Measurements from ENCODE around the gene ASTN2. TPM values are rescaled to one million over a fixed set of nuclear protein-coding genes. Genes with fewer than 3 reads are reported as not detected.

ASTN2 gene
- total and polyA plus RNA-seq, 2 experiments from 2014 or later: 7.0 to 24.6 TPM

DNA sequence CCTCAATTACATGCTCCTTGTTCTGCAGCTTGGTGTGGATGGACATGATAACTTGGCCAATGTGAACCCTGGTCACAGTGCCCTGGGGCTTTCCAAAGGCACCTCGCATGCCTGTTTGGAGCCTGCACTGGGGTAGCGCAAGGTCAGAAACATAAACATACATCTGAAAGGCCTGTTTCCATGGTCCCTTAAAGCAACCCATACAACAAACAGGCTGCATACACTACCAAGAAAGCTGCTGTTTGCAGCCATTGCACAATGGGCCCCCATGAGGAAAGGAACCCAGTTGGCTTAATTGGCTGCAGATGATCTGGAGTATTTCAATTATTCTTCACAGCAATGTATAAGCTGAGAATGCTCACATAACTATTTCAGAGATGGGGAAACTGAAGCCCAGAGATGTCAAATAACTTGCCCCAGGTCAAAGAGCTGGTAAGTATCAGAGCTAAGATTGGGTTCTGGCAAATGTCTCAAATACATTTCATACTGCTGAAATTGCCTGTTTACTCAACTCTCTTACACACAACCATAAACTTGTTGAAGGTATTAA lies 233.9 kb downstream of the ASTN2 start:
- H3K9me3 Mint-ChIP-seq: peaks cover 14% of the 10 kb centered on the region
- DNase-seq (ENCODE audit: low spot score): no peak
- Histone ChIP-seq H2AFZ (no peak overlapping the region), H3F3A (replicated peaks; ENCODE audit: low read depth) (no peaks in the 10 kb centered on the region), H3K36me3 (ENCODE audit: insufficient read depth) (0 out of 2 replicates have a peak, but pooled peaks cover 4% of the 10 kb centered on the region), H3K4me3 (no peak overlapping the region), H3K27ac (ENCODE audit: low read depth) (no peak overlapping the region), H3K9me2 (ENCODE audit: insufficient read depth) (no peaks in the 10 kb centered on the region), H3K4me2 (no peak overlapping the region), H4K20me1 (replicated peaks; ENCODE audit: insufficient read depth) (no peaks in the 10 kb centered on the region; the same call in 1 of the 2 replicates), H3K27me3 (ENCODE audit: insufficient read depth) (no peaks in the 10 kb centered on the region), H3K4me1 (ENCODE audit: insufficient read depth) (no peaks in the 10 kb centered on the region), H3K79me2 (replicated peaks; ENCODE audit: insufficient read depth) (no peaks in the 10 kb centered on the region)
- no peak for ATAC-seq
- H3K4me1 Mint-ChIP-seq: peaks cover 3% of the 10 kb centered on the region; the same call in 2 of the 3 replicates
- H3K27me3 Mint-ChIP-seq (ENCODE audit: insufficient read depth, low read depth, poor library complexity): no peaks in the 10 kb centered on the region
- H3K27ac Mint-ChIP-seq: no peak overlapping the region
- peaks cover 12% of the 10 kb centered on the region for H3K36me3 Mint-ChIP-seq (ENCODE audit: low read depth)
- H3K4me3 Mint-ChIP-seq: no peak overlapping the region
- TF ChIP-seq ZNF462 (CRISPR knock-in tag; IDR thresholded peaks at IDR 0.05) (no peak), JUNB (IDR thresholded peaks at IDR 0.05; ENCODE audit: unreplicated experiment) (no peak), STAT1 (IDR thresholded peaks at IDR 0.05; ENCODE audit: unreplicated experiment) (no peak), CREB1 (CRISPR knock-in tag; IDR thresholded peaks at IDR 0.05; ENCODE audit: low read depth) (no peak), EZH2phosphoT487 (IDR thresholded peaks at IDR 0.05; ENCODE audit: unreplicated experiment) (no peak), EZH2 (IDR thresholded peaks at IDR 0.05; ENCODE audit: low read depth, unreplicated experiment) (no peak), REST (IDR thresholded peaks at IDR 0.05; ENCODE audit: unreplicated experiment) (no peak), POLR2AphosphoS5 (IDR thresholded peaks at IDR 0.05; ENCODE audit: low read depth) (no peak), CTCF (conservative IDR thresholded peaks at IDR 0.05; ENCODE audit: low read depth in 2 of 2) (no peak), ETS1 (IDR thresholded peaks at IDR 0.05) (no peak), ZNF114 (CRISPR knock-in tag; IDR thresholded peaks at IDR 0.05) (no peak), NANOG (IDR thresholded peaks at IDR 0.05; ENCODE audit: borderline replicate concordance) (no peak)

Measured in GM23338 (cell line).